Peyer's patch (tissue), 4 donors: ENCODE measurements around the gene CHRNA5. TPM values are rescaled to one million over a fixed set of nuclear protein-coding genes. Genes with fewer than 3 reads are reported as not detected.
"Not testable (repeated sequence)": the region's sequence is repeated elsewhere in the genome, so short reads cannot be mapped to it uniquely, and the experiment has no call there.

Experiments
- DNase-seq, 3 donors: peaks; one replicate each; pipeline ENCODE4 v3.0.0-alpha.2; 2017 to 2019
- H3K27ac ChIP-seq, 4 donors: fragments of 200-600 bp; sonication (generic); one replicate each; pipeline ENCODE4 v1.5.1; 2016 to 2019
- H3K27me3 ChIP-seq, 2 donors: fragments of 200-600 bp; sonication (generic); one replicate each; pipeline ENCODE4 v1.5.1; 2019
- H3K36me3 ChIP-seq, 3 donors: fragments of 200-600 bp; sonication (generic); one replicate each; pipeline ENCODE4 v1.5.1; 2016 to 2019
- H3K4me1 ChIP-seq, 4 donors: fragments of 200-600 bp; sonication (generic); one replicate each; pipeline ENCODE4 v1.5.1; 2016 to 2019
- H3K4me3 ChIP-seq, 4 donors: fragments of 200-600 bp; sonication (generic); 1 replicate in 3 of 4; 2 replicates in 1 of 4; pipeline ENCODE4 v1.5.1; 2016 to 2019; ENCODE audit warnings: mild to moderate bottlenecking in 1 of 4
- H3K9me3 ChIP-seq, 4 donors: fragments of 200-600 bp; sonication (generic); one replicate each; pipeline ENCODE4 v1.5.1; 2016 to 2019; ENCODE audit warnings: mild to moderate bottlenecking in 1 of 4
- POLR2A ChIP-seq, 2 donors: fragments of 450-650 bp; IDR thresholded peaks; one replicate each; pipeline ENCODE4 v1.5.1; 2017; ENCODE audit warnings: antibody characterized with exemption in 2 of 2, mild to moderate bottlenecking in 2 of 2, moderate library complexity in 2 of 2
- total RNA-seq, 4 donors: library from RNA; depleted of rRNA; stranded (reverse); fragments of >200 nt; gene quantifications; one replicate each; pipeline ENCODE4 v1.1.0, GENCODE V29; 2016
- TF ChIP-seq, protein P1 (sequence below), 6 experiments: fragments of 450-650 bp in 4 of 6; fragments of 200-600 bp in 2 of 6; sonication (generic) in 1 of 6; IDR thresholded peaks; one replicate each; pipeline ENCODE4 v1.5.1; 2017 to 2019; ENCODE audit warnings: antibody characterized with exemption in 6 of 6, mild to moderate bottlenecking in 3 of 6, moderate library complexity in 1 of 6

CHRNA5 gene
- total RNA-seq, 4 donors from 2014 or later: 0.38 to 1.7 (median 0.87) TPM

DNA sequence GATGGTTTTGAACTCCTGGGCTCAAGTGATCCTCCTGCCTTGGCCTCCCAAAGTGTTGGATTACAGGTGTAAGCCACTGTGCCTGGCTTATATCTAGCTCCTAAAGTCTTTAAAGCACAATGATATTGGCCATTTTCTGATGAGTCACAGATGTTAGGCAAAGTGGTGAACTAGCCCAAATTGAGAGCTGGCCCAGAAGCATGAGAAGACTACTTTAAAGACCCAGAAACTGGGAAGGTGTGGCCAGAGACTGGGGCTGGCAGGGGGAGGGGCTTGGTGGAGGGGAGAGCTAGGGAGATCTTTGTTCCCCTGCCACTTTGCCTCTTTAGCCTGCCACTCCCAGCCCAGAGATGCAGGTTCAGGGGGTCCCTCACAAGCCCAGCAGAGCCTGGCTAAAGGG lies 33.9 kb downstream of the CHRNA5 start:
- Histone ChIP-seq H3K4me1 (no peaks in the 10 kb centered on the region), H3K4me3 (no peak overlapping the region), H3K9me3 (no peaks in the 10 kb centered on the region), H3K36me3 (no peaks in the 10 kb centered on the region), H3K27me3 (no peaks in the 10 kb centered on the region), H3K27ac (no peak overlapping the region)
- TF ChIP-seq, protein P1, sequence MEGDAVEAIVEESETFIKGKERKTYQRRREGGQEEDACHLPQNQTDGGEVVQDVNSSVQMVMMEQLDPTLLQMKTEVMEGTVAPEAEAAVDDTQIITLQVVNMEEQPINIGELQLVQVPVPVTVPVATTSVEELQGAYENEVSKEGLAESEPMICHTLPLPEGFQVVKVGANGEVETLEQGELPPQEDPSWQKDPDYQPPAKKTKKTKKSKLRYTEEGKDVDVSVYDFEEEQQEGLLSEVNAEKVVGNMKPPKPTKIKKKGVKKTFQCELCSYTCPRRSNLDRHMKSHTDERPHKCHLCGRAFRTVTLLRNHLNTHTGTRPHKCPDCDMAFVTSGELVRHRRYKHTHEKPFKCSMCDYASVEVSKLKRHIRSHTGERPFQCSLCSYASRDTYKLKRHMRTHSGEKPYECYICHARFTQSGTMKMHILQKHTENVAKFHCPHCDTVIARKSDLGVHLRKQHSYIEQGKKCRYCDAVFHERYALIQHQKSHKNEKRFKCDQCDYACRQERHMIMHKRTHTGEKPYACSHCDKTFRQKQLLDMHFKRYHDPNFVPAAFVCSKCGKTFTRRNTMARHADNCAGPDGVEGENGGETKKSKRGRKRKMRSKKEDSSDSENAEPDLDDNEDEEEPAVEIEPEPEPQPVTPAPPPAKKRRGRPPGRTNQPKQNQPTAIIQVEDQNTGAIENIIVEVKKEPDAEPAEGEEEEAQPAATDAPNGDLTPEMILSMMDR (IDR thresholded peaks at IDR 0.05): no peak
- TF ChIP-seq POLR2A (IDR thresholded peaks at IDR 0.05): no peak
- DNase-seq: no peak

DNA sequence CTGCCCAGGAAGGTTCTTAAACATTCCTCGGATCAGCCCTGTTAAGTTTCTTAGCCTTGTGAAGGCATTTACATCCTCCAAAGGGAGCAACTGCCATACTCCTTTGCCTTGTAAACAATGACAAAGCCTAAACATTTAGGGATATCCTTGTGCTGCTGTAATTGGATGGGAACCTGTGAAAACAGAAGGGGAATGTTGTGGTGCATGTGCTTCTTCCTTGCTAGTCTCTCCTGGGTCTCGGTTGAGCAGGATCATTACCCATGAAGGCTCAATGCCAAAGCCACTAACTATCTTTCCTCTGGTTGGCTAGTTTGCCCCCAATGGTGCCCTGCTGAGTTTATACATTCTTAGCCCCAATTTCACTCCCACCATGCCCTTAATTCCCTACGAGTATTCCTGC lies 38.1 kb downstream of the CHRNA5 start:
- Histone ChIP-seq H3K4me1 (no peaks in the 10 kb centered on the region), H3K4me3 (no peak overlapping the region), H3K36me3 (no peaks in the 10 kb centered on the region), H3K27me3 (no peaks in the 10 kb centered on the region), H3K9me3 (no peaks in the 10 kb centered on the region), H3K27ac (no peak overlapping the region)
- TF ChIP-seq POLR2A (IDR thresholded peaks at IDR 0.05): no peak
- TF ChIP-seq, protein P1 (IDR thresholded peaks at IDR 0.05): no peak
- DNase-seq: no peak

DNA sequence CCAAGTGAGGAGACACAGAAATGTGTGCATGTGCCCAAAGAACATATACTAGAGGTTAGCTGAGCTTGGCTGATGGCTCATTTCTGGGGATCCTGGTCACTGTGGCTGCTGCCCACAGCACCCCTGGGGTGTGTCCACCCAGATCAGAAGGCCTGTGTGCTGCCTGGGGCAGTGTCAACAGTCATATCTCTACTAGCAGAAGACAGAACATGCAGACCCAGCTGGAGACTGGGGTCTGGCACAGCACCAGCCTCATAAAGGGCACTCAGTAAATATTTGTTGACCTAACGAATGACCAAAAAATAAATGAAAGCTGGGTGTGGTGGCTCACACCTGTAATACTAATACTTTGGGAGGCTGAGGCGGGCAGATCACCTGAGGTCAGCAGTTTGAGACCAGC lies 39.1 kb downstream of the CHRNA5 start:
- H3K27ac ChIP-seq: no peak overlapping the region
- no peak for DNase-seq
- H3K9me3 ChIP-seq: no peaks in the 10 kb centered on the region
- no peak overlapping the region for H3K4me3 ChIP-seq
- no peaks in the 10 kb centered on the region for H3K27me3 ChIP-seq
- no peaks in the 10 kb centered on the region for H3K36me3 ChIP-seq
- no peaks in the 10 kb centered on the region for H3K4me1 ChIP-seq
- TF ChIP-seq, protein P1 (IDR thresholded peaks at IDR 0.05): no peak
- TF ChIP-seq POLR2A (IDR thresholded peaks at IDR 0.05): no peak

DNA sequence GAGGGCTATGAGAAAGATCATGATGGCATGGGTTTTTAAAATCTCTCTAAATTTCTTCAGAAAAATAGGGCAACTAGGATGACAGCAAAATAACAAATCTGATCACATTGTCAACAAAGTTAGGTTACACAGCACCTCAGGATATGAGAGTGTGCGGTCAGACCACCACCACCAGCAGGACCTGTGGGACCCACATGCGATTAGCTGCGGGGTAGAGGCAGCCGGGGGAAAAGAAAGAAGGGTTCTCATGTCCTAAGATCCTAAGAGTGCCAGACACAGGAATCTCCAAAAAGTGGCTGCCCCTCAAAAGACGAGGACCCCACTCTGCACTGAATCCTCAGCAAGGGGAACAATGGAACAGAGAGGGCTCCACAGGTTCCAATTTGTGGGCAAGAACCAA lies 39.9 kb downstream of the CHRNA5 start:
- Histone ChIP-seq H3K4me3 (no peak overlapping the region), H3K27ac (no peak overlapping the region), H3K4me1 (no peaks in the 10 kb centered on the region), H3K9me3 (no peaks in the 10 kb centered on the region), H3K27me3 (no peaks in the 10 kb centered on the region), H3K36me3 (no peaks in the 10 kb centered on the region)
- TF ChIP-seq POLR2A (IDR thresholded peaks at IDR 0.05): no peak
- TF ChIP-seq, protein P1 (IDR thresholded peaks at IDR 0.05): no peak
- DNase-seq: no peak

DNA sequence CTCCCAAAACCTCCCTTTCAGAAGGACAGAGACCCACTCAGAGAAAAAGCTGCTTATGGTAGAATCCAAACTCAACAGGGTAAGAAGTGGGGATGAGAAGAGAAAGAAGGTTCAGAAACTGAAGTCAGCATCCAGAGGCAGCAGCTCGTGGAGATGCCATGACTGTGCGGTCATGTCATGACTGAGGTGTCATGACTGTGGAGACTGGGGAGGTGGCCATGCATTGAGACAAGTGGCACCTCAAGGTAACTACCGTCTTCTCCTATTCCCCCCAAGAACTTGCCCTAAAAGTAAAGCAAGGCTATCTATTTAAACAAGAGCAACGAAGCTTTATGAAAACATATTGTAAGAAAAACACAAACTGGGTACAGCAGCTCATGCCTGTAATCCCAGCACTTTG lies 40.4 kb downstream of the CHRNA5 start:
- H3K9me3 ChIP-seq: no peaks in the 10 kb centered on the region
- no peaks in the 10 kb centered on the region for H3K36me3 ChIP-seq
- TF ChIP-seq, protein P1 (IDR thresholded peaks at IDR 0.05): no peak
- TF ChIP-seq POLR2A (IDR thresholded peaks at IDR 0.05): no peak
- H3K4me1 ChIP-seq: no peaks in the 10 kb centered on the region
- H3K4me3 ChIP-seq: no peak overlapping the region
- no peaks in the 10 kb centered on the region for H3K27me3 ChIP-seq
- H3K27ac ChIP-seq: no peak overlapping the region
- DNase-seq: no peak

DNA sequence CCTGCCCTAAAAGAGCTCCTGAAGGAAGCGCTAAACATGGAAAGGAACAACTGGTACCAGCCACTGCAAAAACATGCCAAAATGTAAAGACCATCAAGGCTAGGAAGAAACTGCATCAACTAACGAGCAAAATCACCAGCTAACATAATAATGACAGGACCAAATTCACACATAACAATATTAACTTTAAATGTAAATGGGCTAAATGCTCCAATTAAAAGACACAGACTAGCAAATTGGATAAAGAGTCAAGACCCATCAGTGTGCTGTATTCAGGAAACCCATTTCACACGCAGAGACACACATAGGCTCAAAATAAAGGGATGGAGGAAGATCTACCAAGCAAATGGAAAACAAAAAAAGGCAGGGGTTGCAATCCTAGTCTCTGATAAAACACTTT lies 44.2 kb downstream of the CHRNA5 start:
- not testable (repeated sequence) for H3K4me1 ChIP-seq, H3K9me3 ChIP-seq, DNase-seq, H3K36me3 ChIP-seq, H3K27ac ChIP-seq, H3K27me3 ChIP-seq, H3K4me3 ChIP-seq
